Cardiac fibroblast (primary cell): ENCODE data around the gene C1orf226.
"Not testable (repeated sequence)": the region's sequence is repeated elsewhere in the genome, so short reads cannot be mapped to it uniquely, and the experiment has no call there.

Experiments
- DNase-seq, 2 donors: peaks; one replicate each; pipeline versions ENCODE4 v3.0.0 to v3.0.0-alpha.2; 2010; ENCODE audit warnings: low read depth in 2 of 2
- H3K4me3 ChIP-seq, 2 donors: replicated peaks in 1 of 2; 1 replicate in 1 of 2; 2 replicates in 1 of 2; pipeline ENCODE4 v1.5.1; 2011; ENCODE audit warnings: low read depth in 2 of 2, low read length in 2 of 2, mild to moderate bottlenecking in 2 of 2, moderate library complexity in 1 of 2
- TF ChIP-seq, protein P1 (sequence below): IDR thresholded peaks from one replicate; pipeline ENCODE4 v1.5.1; 2011; ENCODE audit warnings: low read depth, mild to moderate bottlenecking, low read length, inconsistent platforms

Gene C1orf226

DNA sequence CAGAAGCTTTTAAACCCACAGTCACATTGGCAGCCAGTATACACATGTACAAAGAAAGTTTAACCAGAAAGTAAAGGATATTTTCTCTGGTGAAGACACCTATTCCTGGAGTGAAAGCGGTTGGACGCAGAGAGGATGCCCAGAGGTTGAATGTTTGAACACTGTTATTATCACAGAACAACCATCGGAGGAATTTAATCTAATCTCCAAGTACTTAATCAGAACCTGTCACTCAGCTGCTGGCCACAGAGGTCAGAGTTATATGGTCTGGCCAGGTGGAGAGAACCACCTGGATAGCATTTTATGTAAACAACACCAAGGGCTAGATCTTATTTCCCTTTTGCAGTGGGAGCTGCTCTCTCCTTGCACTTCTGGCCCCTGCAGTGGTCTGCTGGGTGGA is 34.2 kb upstream of the C1orf226 start:
- DNase-seq, result no peak
- H3K4me3 ChIP-seq, result no peak overlapping the region
- TF ChIP-seq, protein P1, sequence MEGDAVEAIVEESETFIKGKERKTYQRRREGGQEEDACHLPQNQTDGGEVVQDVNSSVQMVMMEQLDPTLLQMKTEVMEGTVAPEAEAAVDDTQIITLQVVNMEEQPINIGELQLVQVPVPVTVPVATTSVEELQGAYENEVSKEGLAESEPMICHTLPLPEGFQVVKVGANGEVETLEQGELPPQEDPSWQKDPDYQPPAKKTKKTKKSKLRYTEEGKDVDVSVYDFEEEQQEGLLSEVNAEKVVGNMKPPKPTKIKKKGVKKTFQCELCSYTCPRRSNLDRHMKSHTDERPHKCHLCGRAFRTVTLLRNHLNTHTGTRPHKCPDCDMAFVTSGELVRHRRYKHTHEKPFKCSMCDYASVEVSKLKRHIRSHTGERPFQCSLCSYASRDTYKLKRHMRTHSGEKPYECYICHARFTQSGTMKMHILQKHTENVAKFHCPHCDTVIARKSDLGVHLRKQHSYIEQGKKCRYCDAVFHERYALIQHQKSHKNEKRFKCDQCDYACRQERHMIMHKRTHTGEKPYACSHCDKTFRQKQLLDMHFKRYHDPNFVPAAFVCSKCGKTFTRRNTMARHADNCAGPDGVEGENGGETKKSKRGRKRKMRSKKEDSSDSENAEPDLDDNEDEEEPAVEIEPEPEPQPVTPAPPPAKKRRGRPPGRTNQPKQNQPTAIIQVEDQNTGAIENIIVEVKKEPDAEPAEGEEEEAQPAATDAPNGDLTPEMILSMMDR, result no peak

DNA sequence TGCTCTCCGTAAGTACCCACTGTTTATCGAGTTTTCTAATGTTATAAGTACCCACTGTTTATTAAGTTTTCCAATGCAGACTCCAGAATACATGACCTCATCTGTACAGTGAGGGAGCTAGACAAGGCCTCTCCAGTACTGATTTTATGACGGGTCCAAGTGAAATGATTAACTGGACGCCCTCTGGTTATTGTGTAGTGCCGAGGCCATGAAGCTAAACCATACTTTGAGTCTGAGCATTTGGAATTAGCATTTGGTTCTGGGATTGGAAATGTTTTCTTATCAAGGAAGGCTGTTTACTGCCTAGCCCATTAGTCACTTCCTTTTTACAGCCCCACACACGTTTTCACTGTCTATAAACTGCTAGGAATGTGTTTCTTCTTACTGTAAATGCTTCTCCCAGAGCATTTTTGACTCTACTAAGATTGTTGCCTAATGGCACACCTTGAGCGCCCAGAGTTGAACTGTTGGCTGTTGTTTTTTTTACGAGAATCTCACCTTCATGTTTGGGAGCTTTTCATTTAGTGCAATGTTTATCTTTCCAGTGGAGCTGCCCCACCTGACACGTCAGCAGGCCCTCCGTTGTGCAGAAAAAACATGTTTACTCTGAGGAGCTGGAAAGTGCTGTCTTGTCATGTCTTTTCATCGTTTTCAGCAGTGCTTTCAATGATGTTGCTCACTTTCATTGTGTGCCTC is 31.7 kb upstream of the C1orf226 start:
- peak; percentile 83 to 88 for DNase-seq
- no peak overlapping the region for H3K4me3 ChIP-seq
- TF ChIP-seq, protein P1, result no peak

DNA sequence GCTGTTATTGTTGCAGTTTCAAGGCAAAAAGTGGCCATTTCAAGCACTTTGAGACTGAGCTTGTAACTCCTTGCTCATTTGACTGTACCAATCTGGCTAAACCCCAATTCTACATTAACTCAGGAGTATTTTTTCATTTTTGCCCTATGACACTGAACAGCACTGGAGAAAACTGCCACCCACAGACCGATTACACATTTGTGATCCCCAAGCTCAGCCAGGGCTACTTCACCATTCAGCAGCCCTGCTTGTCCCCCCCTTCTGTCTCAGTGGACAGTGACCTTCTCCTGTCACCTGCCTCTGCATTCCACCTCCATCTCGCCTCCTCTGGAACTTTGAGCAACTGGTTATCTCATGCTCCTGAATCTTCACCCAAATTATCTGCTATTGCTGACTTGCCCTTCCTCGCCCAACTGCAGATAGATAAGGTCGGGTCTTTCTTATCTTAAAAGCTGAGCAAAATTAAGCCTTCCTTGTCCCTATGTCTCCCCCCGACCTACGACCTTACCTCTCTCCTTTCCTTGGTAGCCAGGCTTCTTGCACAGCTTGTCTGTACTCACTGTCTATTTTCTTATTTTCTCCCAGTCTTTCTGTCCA is 30.2 kb upstream of the C1orf226 start:
- no peak overlapping the region for H3K4me3 ChIP-seq
- no peak for DNase-seq
- TF ChIP-seq, protein P1, result no peak

DNA sequence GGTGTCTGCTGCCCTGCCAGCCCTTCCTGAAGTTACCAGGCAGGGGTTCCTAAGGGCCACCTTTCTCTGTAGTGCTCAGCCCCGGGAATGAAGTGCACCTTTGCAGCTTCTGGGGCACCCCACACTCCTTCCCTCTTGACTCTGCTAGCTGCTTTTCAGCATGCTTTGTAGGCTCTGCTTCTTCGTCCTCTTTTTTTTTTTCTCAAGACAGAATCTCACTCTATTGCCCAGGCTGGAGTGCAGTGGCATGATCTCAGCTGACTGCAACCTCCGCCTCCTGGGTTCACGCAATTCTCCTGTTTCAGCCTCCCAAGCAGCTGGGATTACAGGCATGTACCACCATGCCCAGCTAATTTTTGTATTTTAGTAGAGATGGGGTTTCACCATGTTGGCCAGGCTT is 29.7 kb upstream of the C1orf226 start:
- not testable (repeated sequence) for DNase-seq, H3K4me3 ChIP-seq

DNA sequence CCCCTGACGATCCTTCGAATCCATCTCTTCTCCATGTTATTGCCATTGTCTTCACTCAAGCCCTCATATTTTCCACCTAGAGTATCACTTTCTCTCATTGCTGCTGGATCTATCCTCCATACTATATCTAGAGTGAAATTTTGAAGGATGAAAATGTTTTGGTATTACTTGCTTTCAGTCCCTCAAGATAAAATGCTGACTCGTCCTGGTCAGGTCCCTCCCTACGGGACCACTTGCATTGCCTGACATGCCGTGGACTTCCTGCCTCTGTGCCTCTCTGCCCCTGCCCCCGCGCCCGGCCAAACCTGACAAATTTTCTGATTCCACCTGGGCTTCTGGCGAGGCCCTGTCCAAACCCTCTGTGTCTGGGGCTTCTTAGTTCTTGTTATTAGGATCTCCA is 28.4 kb upstream of the C1orf226 start:
- TF ChIP-seq, protein P1, result no peak

DNA sequence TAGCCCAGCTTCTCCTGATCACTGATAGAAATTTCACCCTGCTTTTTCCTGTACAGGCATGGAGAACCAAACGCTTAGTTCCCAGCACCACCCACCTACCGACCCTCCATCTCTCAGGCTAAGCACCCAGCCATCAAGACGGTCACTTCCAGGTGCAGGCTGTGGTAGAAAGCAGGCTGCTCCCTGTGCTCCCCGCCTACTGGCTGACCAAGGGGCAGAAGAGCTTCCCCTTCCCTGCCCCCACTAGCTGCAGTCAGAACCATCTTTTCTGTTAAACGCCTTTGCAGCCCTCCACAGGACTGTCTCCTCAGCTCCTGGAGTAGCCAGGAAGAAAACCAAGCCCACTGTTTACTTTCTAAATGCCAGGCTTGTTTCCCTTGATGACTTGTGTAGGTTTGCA is 27.8 kb upstream of the C1orf226 start:
- DNase-seq, result no peak

More for the DNA sequence above, 28.4 kb upstream of the C1orf226 start:
- DNase-seq, result no peak
- H3K4me3 ChIP-seq, result no peak overlapping the region

DNA sequence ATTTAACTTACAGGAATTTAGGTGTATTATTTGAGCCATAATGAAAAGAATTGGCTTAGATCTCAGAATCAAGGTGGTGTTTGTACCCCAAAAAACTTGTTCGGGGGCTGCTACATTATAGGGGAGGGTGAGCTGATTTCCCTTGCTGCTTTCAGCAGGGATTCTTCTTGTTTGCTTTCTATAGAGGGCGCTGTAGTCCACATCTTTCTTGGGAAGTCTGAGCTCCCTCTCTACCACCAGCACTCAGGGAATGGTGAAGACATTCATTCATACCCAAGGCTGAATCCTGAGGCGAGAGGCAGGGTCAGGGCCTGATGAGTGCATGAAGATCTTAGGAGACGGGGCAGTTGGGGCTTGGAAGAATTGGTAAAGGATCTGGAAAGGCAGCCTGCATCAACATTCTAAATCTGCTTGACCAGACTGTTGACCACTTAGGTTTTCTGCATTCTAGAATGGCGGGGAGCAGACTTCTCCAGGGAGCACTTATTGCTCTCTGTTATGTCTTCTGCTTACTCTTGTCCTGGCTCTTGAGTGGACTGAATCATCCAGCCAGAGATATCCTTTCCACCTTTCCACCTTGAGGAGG is 23.8 kb upstream of the C1orf226 start:
- TF ChIP-seq, protein P1, result peak; percentile 57
- no peak overlapping the region for H3K4me3 ChIP-seq
- peak; percentile 63 to 69 for DNase-seq

More for the DNA sequence above, 27.8 kb upstream of the C1orf226 start:
- TF ChIP-seq, protein P1, result no peak
- no peak overlapping the region for H3K4me3 ChIP-seq
